ES-I3 (cell line): ENCODE measurements around the gene KAZN.

Experiments used
- H3K36me3 ChIP-seq: 2 replicates; pipeline ENCODE4 v1.6.1; 2013; ENCODE audit warnings: mild to moderate bottlenecking, low read length, control low read depth, moderate library complexity; ENCODE audit not compliant: insufficient read depth
- H3K4me1 ChIP-seq: 2 replicates; pipeline ENCODE4 v1.6.1; 2013; ENCODE audit warnings: mild to moderate bottlenecking, control low read depth, low read length; ENCODE audit not compliant: insufficient read depth
- H3K9ac ChIP-seq: 2 replicates; pipeline ENCODE4 v1.6.1; 2013; ENCODE audit warnings: low read depth, mild to moderate bottlenecking, low read length, moderate library complexity
- H3K9me3 ChIP-seq: 2 replicates; pipeline ENCODE4 v1.6.1; 2013; ENCODE audit warnings: mild to moderate bottlenecking, low read length, moderate library complexity; ENCODE audit not compliant: control insufficient read depth, insufficient read depth

KAZN gene

DNA sequence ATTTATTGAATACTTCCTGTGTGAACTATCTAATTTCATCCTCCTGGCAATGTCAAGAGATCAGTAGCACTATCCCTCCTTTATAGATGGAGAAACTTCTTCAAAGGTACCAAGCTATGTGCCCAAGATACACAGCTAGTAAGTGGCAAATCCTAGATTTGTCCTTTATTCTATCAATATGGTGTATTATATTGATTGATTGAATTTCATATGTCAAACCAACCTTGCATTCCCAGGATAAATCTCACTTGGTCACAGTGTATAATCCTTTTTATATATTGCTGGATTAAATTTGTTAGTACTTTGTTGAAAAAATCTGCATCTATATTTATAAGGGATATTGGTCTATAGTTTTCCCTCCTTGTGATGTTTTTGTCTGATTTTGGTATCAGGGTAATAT is 506.3 kb downstream of the KAZN start:
- Histone ChIP-seq H3K36me3 (no peaks in the 10 kb centered on the region), H3K4me1 (peaks cover 10% of the 10 kb centered on the region), H3K9ac (no peak overlapping the region), H3K9me3 (no peaks in the 10 kb centered on the region)

GRCh38 chr1:15106608-15107007 is 508.1 kb downstream of the KAZN start:
- Histone ChIP-seq H3K9me3 (no peaks in the 10 kb centered on the region), H3K4me1 (peaks cover 11% of the 10 kb centered on the region), H3K36me3 (no peaks in the 10 kb centered on the region), H3K9ac (no peak overlapping the region)

- H3K36me3 ChIP-seq, result no peaks in the 10 kb centered on the region
- no peaks in the 10 kb centered on the region for H3K9me3 ChIP-seq
- H3K9ac ChIP-seq, result no peak overlapping the region
- peaks cover 16% of the 10 kb centered on the region for H3K4me1 ChIP-seq
These were observed 508.7 kb downstream of the KAZN start for GRCh38 chr1:15107058-15107687.

DNA sequence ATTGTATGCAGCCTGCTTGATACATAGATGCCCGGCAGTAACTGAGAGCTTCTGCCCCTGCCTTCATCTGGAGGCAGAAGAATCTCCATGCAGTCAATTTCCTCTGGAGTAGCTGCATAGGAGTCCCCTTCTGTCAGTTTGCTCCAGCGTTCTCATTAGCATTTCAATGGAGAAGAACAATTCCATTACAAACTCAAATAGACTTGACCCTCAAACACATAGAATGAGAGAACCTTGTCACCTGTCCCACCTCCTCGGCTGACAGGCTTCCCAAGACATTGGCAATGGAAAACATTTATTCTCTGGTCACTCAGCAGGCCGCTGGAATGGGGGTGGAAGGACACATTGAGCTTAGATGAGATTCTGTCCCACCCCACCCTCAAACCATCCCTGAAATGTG is 509.4 kb downstream of the KAZN start:
- Histone ChIP-seq H3K9ac (no peak overlapping the region), H3K9me3 (no peaks in the 10 kb centered on the region), H3K36me3 (no peaks in the 10 kb centered on the region), H3K4me1 (peaks cover 22% of the 10 kb centered on the region)

DNA sequence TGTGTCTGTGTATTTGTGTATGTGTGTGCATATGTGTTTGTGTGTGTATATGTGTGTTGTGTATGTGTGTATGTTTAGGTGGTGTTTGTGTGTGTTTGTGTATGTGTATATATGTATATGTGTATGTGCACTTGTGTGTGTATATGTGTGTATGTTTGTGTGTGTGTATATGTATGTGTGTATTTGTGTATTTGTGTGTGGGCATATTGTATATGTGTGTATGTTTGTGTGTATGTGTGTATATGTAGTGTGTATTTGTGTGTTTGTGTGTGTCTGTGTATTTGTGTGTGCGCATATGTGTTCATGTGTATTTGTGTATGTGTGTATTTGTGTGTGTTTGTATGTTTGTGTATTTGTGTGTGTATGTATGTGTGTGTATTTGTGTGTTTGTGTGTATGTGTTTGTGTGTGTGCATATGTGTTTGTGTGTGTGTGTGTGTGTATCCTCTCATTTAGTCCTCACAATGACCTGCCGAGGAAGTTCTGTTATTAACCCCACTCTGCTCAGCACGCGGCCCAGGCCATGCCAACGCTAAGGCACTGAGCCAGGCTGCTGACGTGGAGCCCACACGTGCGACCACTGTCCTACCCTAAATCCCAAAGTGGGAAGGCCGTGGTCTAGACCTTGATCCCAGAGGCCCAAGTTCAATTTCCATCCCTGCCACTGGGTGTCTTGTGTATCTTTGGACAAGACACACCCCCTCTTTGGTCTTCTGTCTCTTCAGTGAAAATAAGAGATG is 511.8 kb downstream of the KAZN start:
- H3K9ac ChIP-seq, result no peak overlapping the region
- H3K4me1 ChIP-seq, result peaks cover 23% of the 10 kb centered on the region
- no peaks in the 10 kb centered on the region for H3K9me3 ChIP-seq
- H3K36me3 ChIP-seq, result no peaks in the 10 kb centered on the region

DNA sequence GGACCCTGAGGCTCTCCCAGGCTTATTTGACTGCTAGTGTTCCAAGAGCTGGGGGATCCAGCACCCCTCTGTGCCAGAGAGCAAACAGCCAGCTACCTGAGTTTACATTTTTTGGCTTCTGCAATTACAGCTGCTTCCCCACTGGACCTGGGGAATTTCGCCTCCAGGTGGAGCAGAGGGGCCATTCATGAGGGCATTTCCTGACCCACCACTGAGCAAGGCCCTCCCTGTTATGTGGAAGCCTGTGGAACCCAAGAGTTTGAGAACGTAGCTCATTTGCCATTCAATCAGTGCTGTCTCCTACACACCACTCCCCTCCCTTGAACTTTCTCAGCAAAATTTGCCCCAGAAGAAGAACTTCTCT is 512.4 kb downstream of the KAZN start:
- peaks cover 23% of the 10 kb centered on the region for H3K4me1 ChIP-seq
- no peaks in the 10 kb centered on the region for H3K36me3 ChIP-seq
- H3K9ac ChIP-seq, result no peak overlapping the region
- no peaks in the 10 kb centered on the region for H3K9me3 ChIP-seq

DNA sequence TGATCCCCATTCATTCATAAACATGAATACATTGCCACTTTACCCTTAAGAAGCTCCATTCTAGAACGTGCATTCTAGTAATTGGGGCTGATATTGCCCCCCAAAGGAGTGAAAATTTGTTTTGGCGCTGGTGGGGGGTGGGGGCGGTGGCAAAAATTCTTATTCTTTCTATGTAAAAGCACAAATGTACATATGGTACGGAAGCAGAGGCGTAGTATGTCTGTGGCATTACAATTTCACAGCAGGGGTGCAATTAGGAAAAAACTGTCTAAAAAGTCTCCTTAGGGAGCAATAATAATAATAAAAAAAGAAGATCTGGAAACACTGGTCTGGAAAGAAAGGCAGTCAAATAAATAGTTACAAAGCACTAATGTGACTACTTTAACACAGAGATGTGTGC is 514.7 kb downstream of the KAZN start:
- peaks cover 16% of the 10 kb centered on the region for H3K4me1 ChIP-seq
- no peaks in the 10 kb centered on the region for H3K9me3 ChIP-seq
- no peak overlapping the region for H3K9ac ChIP-seq
- H3K36me3 ChIP-seq, result no peaks in the 10 kb centered on the region

GRCh38 chr1:15114884-15115283 is 516.4 kb downstream of the KAZN start:
- Histone ChIP-seq H3K36me3 (no peaks in the 10 kb centered on the region), H3K9me3 (no peaks in the 10 kb centered on the region), H3K4me1 (peaks cover 12% of the 10 kb centered on the region), H3K9ac (no peak overlapping the region)

GRCh38 chr1:15115542-15116330 is 517.3 kb downstream of the KAZN start:
- Histone ChIP-seq H3K9me3 (no peaks in the 10 kb centered on the region), H3K4me1 (peaks cover 12% of the 10 kb centered on the region), H3K9ac (no peak overlapping the region), H3K36me3 (no peaks in the 10 kb centered on the region)

DNA sequence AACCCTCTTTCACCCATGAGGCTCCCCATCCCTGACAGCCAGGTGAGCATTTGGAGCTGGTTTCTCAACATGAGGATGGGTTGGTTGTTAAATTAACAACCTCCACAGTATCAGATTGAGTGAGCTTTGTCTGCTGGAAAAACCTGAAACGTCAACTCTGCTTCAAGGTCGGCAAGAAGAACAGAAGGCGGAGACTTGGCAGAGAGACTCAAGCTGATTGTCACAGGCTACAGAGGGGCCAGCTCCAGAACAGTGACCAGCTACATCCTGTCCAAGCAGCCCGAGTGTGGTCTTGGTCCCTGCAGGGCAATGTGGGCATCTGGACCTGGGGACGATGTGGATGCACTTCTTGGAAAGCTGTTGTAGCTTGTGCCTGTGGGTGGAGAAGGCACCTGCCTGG is 518.5 kb downstream of the KAZN start:
- Histone ChIP-seq H3K9ac (no peak overlapping the region), H3K36me3 (no peaks in the 10 kb centered on the region)

DNA sequence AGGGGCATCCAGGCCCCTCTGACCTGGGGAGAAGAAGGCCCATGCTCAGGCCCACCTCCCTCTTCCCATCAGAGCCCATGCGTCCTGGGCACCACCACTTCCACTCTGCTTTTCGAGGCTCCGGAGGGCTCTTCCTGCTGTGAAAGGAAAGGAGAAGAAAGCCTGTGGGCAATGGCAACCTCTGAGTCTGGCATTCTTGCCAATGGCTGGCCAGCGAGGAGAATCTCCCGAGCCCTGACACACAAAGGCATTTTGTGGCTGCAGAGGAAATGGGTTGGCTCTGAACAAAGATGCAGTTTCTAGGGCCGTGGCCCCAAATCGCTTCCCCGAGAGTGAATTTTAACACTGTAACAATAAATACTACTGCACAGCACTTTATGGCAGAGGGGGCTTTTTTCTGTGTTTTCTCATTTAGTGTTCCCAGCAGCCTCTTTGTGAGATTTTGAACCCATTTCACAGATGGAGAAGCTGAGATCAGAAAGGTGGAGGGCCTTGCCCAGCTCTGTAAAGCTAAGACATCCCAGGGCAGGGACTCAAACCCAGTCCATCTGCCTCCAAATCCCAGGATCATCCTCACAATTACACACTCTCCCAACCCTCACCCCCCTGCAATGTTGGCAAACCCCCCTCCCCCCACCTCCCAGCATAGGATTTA is 519.3 kb downstream of the KAZN start:
- H3K4me1 ChIP-seq, result peaks cover 2% of the 10 kb centered on the region; the same call in 1 of the 2 replicates
- H3K9me3 ChIP-seq, result no peaks in the 10 kb centered on the region
- H3K9ac ChIP-seq, result no peak overlapping the region
- no peaks in the 10 kb centered on the region for H3K36me3 ChIP-seq

More for the DNA sequence above, 518.5 kb downstream of the KAZN start:
- peaks cover 8% of the 10 kb centered on the region for H3K4me1 ChIP-seq
- no peaks in the 10 kb centered on the region for H3K9me3 ChIP-seq

- H3K36me3 ChIP-seq, result no peaks in the 10 kb centered on the region
- no peaks in the 10 kb centered on the region for H3K4me1 ChIP-seq
- no peaks in the 10 kb centered on the region for H3K9me3 ChIP-seq
- no peak overlapping the region for H3K9ac ChIP-seq
These were observed 520.1 kb downstream of the KAZN start for GRCh38 chr1:15118579-15118978.

DNA sequence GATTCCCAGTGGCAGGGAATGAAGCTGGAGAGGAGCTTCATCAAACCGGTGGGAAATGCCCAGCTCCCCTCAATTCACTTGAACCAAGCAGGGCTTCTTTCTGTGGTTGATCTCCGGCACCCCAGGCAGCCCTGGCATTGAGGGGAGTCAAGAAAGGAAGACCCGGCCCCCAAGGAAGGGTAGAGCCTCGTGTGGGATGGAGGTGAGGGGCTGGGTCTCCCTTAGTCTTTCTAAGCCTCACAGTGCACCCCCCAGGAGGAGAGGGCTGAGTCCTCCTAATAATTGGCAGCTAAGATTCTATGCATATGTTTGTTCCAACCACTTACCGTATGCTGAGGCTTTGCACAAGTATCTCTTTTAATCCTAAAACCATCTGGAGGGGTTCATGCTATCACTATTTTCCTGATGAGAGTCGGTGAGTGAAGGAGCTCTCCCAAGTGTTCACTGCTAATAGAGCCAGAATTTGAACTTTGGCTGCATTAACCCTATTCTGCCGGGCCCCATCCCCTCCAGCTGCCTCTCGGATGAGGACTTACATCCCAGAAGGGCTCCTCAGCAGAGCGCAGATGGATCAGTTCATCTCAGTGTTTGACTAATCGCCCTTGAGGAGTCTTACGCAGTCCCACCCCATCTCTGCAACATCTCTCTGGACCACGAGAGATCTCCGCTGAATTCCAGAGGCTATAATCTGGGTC is 521.9 kb downstream of the KAZN start:
- Histone ChIP-seq H3K9me3 (no peaks in the 10 kb centered on the region), H3K36me3 (no peaks in the 10 kb centered on the region), H3K9ac (no peak overlapping the region), H3K4me1 (no peaks in the 10 kb centered on the region)

DNA sequence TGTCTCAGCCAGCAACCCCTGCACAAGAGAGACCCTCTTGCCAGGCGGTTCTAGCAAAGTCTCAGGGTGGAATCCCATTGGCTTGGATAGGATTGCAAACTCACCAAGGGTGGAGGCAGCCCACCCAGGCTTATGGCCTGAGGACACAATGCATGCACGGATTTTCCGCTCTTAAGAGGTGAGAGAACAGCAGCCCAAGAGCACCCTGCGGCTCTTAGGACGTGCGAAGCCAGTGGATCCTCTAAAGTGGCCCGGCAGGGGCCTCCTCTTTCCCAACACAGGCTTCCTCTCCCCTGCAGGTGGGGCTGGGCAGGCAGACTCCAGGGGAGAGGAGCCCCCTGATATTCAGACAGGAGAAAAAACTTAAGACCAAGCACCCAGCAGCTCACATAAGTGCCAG is 523.8 kb downstream of the KAZN start:
- Histone ChIP-seq H3K9ac (no peak overlapping the region), H3K9me3 (no peaks in the 10 kb centered on the region), H3K36me3 (no peaks in the 10 kb centered on the region), H3K4me1 (no peaks in the 10 kb centered on the region)
